HT-29 (cell line): Measurements from ENCODE around the gene ATP5F1B. TPM values are rescaled to one million over a fixed set of nuclear protein-coding genes. Genes with fewer than 3 reads are reported as not detected.
"Not testable (repeated sequence)": the region's sequence is repeated elsewhere in the genome, so short reads cannot be mapped to it uniquely, and the experiment has no call there.

ENCODE experiments used
- DNase-seq: peaks from one replicate; pipeline ENCODE4 v3.0.0-alpha.2; 2015; ENCODE audit warnings: low spot score
- total RNA-seq: library from RNA; depleted of rRNA; stranded (reverse); fragments of >200 nt; shearing (Covaris generic); gene quantifications from 2 replicates; pipeline ENCODE4 v1.2.3, GENCODE V29; 2014; rRNA removed

The ATP5F1B gene
- total RNA-seq, result 397 and 447 TPM in 2 replicates

DNA sequence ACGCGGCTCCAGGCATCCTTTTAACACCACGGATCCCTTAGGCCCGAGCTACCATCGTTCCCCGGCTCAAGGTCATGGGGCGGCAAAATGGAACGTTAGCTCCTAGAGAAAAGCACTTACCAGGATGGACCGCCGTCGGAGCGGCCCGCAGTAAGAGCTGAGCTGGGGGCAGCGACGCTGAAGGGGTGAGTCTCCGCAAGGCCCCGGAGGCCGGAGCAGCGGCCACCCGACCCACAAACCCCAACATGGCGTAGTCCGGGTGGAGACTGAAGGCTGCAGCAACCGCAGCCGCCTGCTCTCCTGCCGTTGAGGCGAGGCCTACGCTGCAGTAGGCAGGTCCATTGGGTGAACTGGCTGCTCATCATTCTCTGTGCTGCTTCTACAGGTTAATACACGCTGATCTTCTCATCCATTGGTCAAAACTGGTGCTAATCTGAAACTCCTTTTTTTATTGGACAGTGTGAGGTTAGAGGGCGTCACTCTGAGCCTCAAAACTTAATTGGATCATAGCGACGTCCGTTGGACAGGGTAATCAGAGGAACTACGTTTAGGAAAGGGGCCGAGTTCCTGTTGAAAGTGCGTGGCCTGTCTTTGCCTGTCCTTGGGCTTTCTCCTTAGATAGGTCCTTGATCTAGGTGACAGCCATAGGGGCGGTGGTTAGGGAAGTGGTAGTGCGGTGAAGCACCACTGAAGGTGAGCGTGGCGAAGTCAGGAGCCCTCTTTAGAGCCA, at the start of gene ATP5F1B:
ATP5F1B (minus strand) TSS at position 268 of the 730 bp plus-strand sequence; CDS start at position 247, 21 bp downstream.
- DNase-seq, result peak; percentile 98

DNA sequence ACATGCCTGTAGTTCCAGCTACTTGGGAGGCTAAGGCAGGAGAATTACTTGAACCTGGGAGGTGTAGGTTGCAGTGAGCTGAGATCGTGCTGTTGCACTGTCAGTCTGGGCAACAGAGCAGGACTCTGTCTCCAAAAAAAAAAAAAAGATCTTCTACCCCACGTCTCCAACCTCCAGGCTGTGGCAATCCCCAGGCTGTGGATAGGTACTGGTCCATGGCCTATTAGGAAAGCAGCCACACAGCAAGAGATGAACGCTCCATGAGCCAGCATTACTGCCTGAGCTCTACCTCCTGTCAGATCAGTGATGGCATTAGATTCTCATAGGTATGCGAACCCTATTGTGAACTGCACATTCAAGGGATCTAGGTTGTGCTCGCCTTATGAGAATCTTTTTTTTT, 48.4 kb upstream of the ATP5F1B start:
- no peak for DNase-seq

DNA sequence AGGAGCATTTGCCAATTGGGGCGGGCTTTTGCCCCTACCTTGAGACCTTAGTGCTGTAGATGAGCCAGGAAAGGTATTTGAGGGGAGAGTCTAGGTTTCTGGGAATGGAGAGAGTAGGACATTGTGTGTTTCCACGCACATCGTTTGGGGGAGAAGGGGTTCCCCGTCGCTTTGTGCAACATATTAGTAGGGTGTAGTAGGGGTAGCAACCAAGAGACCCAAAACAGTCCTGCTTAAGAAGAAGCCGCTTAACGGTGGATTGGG, 43.0 kb upstream of the ATP5F1B start:
- no peak for DNase-seq

DNA sequence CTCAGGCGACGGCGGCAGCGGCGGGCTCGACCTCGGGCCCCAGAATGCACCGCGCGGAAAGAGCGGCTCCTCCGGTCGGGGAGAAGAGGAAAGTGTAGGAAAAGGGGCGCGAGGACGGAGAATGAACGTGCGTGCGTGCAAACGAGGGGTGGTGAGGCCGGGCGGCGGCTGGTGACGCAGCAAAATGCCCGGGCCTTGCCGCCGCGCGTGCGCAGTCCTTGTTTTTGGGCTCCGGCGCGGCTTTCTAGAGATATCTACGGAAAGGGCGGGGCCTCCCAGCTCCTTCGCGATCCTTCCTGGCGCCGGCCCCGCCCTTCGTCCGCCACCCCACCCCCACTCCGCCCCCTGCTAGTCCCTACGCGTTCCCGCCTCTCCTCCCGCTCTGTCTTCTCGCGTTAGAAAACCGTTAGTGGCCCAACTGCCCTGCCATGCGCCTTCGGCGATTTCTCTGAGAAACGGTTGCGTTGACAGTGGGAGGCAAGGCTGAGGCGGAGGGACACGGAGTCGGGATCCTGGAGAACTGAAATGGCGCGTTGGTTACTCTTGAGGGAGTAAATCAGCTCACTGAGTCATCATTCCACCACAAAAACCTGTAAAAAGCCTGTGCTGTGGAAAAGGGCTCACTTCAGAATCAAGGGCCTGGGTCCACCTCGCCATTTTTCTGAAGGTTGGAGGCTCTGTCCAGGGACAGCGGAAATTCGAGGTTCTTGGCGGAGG, 42.5 kb upstream of the ATP5F1B start, which contains the start of gene PTGES3:
PTGES3 (minus strand) TSS at position 156 of the 717 bp plus-strand sequence. CDS start 285 bp downstream, outside the sequence.
- DNase-seq, result peak; percentile 98

DNA sequence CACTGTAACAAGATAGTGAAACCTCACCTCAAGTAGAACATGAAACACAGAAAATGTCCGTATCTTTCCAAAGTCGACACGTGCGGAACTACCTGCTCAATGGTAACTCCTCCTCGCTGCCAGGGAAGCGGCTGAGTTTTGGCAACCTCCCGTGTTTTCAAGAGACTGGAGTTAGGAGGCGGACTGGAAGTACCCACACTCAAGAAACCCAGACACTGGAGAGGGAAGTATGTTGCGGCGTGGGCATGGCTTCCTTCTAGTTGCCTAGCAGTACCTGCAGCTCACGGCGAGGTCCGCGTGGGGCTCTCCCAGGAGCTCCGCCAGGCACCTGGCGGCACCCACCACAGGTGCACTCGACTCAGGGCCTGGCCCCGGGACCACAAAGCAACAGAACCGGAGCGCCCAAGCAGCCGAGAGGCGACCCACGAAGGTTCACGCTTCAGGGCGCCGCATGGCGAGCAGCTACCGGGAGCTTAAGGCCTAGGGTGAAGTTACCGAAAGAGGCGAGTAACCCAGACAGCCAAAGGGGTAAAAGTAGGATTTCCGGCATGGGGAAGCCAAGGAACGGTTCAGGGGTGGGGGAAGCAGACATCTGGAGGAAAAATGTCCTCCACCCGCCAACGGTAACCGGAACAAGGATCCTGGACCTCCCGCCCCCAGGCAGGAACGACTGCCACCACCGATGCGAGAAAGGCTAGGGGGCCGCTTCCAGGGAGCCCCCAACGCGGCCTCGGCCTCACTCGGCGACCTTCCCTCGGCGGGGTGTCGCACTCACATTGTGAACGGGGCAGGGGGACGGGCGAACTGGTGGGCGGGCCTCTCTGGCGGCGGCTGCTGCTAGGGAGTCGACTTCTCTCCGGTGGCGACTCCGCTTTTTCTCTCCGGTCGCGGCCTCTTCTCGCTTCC, 41.7 kb upstream of the ATP5F1B start:
- peak; percentile 69 for DNase-seq

DNA sequence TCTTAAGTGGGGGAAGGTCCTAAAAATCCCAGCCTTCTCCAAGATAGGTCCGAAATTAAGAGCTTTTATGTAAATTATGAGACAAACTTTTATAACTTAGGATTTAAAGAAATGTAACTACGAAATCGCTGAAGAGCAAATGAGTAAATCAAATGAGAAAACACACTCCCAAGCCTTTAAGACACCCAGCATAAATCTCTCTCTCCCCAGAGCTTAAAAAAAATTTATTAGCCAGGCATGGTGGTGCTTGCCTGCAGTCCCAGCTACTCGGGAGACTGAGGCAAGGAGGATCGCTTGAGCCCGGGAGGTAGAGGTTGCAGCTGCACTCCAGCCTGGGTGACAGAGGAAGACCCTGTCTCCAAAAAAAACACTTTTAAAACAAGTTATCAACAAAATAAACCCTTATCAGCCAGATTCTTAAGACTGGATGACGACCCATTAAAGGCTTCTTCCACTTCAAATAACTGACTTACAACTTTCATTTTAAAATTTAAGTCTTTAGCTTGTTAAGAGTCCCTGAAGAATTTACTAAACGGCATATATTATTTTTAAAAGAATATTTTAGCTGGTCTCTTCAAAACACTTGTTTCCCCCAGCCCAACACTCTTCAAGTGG, 39.1 kb upstream of the ATP5F1B start:
- peak; percentile 56 for DNase-seq

DNA sequence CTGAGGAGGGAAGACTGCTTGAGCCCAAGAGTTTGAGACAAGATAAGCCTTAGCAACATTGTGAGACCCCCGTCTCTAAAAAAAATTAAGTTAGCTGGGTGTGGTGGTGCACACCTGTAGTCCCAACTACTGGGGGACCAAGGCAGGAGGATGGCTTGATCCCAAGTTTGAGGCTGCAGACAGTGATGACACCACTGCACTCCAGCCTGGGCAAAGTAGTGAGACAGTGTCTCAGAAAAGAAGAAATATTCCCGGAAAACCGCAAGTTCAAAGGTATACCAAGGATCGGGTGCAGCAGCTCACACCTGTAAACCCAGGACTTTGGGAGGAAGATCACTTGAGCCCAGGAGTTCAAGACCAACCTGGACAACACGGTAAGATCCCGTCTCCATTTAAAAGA, 36.5 kb upstream of the ATP5F1B start:
- no peak for DNase-seq

DNA sequence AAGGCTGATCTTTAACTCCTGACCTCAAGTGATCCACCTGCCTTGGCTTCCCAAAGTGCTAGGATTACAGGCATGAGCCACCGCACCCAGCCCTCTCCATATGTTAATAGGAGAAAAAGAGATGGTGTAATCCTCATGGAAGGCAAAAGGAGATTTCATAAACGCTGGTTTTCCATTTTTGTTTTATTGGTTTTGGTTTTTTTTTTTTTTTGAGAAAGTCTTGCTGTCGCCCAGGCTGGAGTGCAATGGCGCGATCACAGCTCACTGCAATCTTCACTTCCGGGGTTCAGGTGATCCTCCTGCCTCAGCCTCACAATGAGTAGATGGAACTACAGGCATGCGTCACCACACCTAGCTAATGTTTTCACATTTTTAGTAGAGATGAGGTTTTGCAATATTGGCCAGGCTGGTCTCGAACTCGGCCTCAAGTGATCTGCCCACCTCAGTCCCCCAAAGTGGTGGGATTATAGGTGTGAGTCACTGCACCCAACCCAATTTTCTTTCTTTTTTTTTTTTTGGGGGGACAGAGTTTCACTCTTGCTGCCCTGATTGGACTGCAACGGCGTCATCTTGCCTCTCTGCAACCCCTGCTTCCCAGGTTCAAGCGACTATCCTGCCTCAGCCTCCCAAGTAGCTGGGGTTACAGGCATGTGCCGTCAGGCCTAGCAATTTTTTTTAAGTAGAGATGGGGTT, 34.2 kb upstream of the ATP5F1B start:
- DNase-seq, result no peak

DNA sequence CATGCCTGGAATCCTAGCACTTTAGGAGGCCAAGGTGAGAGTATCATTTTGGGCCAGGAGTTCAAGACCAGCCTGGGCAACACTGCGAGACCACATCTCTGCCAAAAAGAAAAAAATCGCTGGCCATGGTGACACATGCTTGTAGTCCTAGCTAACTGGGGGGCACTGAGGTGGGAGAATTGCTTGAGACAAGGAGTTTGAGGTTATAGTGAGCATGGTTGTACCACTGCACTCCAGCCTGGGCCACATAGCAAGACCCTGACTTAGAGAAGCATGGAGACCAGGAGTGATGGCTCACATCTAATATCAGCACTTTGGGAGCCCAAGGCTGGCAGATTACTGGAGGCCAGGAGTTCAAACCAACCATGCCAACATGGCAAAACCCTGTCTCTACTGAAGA, 33.1 kb upstream of the ATP5F1B start:
- no peak for DNase-seq

DNA sequence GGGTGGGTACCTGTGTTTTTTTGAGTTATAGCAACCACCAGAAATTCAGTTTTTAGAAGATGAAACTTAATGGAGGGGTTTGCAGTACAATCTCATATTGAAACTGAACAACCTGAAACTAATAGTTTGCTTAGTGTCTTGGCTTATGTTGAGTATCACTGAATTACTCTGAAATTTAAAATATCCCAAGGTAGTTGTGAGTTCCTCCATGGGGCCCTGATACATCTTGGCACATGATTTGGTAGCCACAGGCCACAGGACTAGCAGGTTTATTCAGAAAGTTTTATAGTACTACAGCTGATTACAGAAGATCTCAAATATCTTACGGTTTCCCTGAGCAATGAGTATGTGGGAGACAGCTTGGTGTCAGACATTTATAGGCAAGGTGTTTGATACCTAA, 31.9 kb upstream of the ATP5F1B start:
- no peak for DNase-seq

DNA sequence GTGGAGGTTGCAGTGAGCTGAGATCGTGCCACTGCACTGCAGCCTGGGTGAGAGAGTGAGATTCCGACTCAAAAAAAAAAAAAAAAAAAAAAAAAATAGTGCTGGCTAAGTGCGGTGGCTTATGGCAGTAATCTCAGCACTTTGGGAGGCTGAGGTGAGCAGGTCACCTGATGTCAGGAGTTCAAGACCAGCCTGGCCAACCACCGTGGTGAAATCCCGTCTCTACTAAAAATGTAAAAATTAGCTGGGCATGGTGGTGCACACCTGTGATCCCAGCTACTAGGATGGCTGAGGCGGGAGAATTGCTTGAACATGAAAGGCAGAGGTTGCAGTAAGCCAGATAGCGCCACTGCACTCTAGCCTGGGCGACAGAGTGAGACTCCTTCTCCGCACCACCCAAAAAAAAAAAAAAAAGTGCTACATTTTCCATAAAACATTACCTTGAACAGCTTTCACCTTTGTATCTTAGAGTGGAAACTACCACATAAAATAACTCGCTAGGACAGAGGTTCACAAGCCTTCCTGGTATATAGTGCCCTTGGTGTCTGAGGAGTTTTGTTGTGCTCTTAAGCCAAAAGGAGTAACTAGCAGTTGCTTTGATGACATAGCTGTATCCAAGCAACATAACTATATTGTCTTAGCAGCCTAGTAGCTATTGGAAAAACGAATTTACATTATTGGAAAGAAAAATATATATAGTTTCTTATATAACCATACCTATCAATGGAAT, 31.2 kb upstream of the ATP5F1B start:
- no peak for DNase-seq

DNA sequence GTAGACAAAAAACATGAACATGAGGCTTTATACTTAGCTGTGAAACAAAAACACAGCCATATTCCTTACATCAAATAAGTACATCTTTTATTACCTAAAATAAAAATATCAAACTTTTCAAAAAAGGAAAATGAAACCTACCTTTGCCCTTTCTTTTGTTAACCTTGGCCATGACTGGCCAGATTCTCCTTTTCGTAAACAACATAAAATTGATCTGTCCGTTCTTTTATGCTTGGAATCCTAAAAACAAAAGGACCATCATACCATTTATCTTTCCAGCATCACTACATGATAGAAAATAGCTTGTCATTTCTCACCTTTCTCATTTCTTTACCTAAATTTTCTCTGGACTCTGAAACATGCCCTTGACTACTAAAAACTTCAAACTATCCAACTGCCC, 25.8 kb upstream of the ATP5F1B start:
- no peak for DNase-seq

DNA sequence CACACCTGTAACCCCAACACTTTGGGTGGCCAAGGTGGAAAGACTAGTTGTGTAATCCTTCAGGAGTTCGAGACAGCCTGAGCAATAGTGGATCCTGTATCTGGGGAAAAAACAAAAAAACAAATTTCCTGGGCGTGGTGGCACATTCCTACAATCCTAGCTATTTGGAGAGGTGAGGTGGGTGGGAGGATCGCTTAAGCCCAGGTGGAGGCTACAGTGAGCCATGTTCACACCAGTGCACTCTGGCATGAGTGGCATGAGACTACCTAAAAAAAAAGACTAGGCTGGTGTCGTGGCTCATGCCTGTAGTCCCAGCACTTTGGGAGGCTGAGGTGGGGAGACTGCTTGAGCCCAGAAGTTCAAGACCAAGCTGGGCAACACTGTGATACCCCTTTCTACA, 25.1 kb upstream of the ATP5F1B start:
- DNase-seq, result no peak

DNA sequence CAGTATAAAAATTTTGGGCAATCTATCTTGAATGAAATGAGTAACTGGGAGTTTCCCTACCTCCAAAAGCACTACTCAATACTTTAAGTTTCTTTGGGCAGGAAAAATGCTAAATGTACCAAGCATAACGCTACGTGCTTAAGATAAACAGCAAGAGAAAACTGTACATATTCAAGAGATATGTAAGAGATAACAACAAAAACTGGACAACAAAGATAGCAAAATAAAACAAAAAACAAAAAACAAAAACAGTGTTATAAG, 22.3 kb upstream of the ATP5F1B start:
- no peak for DNase-seq

DNA sequence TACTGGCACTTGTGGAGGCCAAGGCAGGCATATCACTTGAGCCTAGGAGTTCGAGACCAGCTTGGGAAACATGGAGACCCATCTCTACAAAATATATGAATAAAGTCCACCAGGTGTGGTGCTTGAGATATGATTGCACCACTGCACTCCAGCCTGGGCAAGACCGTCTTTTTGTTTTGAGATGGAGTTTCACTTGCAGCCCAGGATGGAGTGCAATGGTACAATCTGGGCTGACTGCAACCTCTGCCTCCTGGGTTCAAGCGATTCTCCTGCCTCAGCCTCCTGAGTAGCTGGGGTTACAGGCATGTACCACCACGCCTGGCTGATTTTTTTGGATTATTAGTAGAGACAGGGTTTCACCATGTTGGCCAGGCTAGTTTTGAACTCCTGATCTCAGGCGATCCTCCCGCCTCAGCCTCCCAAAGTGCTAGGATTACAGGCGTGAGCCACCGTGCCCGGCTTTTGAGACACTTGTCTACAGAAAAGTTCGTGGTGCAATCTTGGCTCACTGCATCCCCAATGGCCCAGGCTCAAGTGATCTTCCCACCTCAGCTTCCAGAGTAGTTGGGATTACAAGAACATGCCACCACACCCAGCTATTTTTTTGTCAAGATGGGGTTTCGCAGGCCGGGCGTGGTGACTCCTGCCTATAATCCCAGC, 16.3 kb upstream of the ATP5F1B start:
- no peak for DNase-seq

DNA sequence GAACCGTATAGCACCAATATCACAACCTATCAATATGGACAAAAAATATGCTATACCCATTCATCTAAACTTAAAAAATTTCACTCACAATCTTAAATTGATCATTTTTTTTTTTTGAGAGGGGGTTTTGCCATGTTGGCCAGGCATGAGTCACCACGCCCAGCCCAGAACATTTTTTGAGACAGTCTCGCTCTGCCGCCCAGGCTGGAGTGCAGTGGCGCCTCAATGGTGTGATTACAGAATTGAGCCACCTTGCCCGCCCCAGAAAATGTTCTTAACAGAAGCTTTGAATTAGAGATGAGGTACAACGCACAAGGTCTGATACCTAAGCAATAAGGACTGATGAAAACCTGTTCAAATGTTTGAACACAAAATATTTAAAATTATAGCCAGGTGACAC, 15.8 kb upstream of the ATP5F1B start:
- DNase-seq, result no peak

DNA sequence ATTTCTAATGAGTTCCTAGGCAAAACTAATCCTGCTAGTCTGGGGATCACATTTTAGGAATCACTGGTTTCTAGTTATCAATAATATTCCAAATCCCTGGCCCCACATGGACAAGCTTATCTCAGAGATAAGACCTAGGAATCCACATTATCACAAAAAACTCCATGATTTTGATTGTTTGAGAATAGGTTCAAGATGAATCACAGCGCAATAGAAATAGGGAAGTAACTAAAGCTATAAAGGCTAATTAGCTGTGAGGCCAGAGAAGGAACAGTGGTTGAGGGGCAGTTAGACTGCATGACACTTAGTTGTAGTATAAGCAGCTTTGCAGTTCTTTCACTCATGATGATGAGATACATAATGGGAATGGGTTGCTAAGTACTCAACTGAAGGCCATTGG, 13.1 kb upstream of the ATP5F1B start:
- DNase-seq, result no peak

DNA sequence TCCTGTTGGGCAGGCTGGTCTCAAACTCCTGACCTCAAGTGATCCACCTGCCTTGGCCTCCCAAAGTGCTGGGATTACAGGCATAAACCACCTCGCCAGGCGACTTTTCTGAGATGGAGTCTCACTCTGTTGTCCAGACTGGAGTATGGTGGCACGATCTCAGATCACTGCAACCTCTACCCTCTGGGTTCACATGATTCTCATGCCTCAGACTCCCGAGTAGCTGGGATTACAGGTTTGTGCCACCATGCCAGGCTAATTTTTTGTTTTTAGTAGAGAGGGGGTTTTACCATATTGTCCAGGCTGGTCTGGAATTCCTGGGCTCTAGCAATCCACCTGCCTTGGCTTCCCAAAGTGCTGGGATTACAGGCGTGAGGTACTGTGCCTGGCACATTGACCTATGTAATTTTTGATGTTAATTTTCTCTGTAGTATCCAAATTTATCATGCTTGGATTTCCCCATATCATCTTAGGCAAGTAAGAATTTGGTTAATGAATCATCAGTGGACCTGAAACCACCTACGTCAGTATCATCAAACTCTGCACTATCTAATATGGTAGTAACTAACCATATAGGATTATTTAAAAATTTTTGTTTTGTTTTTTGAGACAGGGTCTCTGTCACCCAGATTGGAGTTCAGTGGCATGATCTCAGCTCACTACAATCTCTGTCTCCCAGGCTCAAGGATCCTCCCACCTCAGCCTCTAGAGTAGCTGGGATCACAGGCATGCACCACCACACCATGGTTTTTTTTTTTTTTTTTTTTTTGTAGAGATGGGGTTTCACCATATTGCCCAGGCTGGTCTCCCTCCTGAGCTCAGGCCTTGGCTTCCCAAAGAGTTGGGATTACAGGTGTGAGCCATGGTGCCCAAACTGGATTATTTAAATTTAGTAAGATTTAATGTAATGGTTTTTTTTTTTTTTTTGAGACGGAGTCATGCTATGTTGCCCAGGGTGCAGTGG, 11.9 kb upstream of the ATP5F1B start:
- DNase-seq, result no peak

DNA sequence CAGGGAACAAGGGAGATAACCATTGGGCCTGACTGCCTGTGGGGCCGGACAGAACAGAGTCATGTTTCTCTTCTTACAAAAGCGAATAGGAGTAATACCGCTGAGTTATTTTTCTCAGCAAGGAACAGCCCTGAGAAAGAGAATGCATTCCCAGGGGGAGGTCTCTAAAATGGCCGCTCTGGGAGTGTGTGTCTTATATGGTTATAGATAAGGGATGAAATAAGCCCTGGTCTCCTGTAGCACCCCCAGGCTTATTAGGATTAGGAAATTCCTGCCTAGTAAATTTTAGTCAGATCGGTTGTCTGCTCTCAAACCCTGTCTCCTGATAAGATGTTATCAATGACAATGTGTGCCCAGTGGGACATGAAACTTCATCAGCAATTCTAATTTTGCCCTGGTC, 8.0 kb upstream of the ATP5F1B start:
- DNase-seq, result not testable (repeated sequence)
